Measurements from ENCODE around the gene MED27.

DNA sequence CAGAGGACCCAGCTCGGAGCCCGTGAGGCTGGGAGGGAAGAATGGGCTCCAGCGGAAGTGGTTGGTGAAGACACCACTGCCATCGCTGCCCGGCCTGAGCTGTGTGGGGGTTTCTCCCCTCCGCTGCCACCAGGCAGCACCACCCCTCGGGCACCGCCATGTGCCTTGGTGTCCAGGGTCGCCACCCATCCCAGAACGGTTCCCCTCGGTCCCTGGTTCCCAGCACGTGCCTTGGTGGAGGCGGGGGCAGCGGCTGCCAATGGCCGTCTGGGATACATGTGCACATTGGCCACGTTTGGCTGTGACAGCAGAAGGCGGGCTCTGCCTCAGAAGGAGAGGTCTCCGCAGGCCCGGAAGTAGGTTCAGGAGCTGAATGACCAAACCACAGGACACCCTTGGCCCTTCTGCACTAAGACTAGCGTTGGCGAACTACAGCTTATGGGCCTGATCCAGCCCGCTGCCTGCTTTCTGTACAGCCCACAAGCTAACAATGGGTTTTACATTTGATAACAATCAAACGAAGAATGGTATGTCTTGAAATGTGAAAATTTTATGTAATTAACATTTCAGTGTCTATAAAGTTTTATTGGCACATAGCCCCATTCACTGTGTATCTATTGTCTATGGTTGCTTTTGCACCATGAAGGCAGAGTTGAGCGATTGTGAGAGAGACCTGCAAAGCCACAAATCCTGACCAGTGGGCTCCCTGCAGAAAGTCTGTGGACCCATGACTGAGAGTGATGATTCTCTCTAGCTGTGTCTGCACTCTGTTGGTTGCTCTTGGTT lies 248.1 kb downstream of the MED27 start:
- TF ChIP-seq, protein P1, sequence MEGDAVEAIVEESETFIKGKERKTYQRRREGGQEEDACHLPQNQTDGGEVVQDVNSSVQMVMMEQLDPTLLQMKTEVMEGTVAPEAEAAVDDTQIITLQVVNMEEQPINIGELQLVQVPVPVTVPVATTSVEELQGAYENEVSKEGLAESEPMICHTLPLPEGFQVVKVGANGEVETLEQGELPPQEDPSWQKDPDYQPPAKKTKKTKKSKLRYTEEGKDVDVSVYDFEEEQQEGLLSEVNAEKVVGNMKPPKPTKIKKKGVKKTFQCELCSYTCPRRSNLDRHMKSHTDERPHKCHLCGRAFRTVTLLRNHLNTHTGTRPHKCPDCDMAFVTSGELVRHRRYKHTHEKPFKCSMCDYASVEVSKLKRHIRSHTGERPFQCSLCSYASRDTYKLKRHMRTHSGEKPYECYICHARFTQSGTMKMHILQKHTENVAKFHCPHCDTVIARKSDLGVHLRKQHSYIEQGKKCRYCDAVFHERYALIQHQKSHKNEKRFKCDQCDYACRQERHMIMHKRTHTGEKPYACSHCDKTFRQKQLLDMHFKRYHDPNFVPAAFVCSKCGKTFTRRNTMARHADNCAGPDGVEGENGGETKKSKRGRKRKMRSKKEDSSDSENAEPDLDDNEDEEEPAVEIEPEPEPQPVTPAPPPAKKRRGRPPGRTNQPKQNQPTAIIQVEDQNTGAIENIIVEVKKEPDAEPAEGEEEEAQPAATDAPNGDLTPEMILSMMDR (IDR thresholded peaks at IDR 0.05), result no peak
- TF ChIP-seq POLR2A (IDR thresholded peaks at IDR 0.05) (no peak), POLR2AphosphoS5 (IDR thresholded peaks at IDR 0.05) (no peak)

Data from sigmoid colon (tissue), 4 donors.